ENCODE measurements around the gene AURKA. TPM values are rescaled to one million over a fixed set of nuclear protein-coding genes. Genes with fewer than 3 reads are reported as not detected.
A peak's percentile ranks its signal among the peaks of the same experiment; 100 is the strongest.

The AURKA gene
- total and polyA plus RNA-seq, 9 of the 15 experiments (the other 6 are each of a cell fraction or from before 2014, with no cell fraction given): 72.7 to 162 (median 113) TPM

DNA sequence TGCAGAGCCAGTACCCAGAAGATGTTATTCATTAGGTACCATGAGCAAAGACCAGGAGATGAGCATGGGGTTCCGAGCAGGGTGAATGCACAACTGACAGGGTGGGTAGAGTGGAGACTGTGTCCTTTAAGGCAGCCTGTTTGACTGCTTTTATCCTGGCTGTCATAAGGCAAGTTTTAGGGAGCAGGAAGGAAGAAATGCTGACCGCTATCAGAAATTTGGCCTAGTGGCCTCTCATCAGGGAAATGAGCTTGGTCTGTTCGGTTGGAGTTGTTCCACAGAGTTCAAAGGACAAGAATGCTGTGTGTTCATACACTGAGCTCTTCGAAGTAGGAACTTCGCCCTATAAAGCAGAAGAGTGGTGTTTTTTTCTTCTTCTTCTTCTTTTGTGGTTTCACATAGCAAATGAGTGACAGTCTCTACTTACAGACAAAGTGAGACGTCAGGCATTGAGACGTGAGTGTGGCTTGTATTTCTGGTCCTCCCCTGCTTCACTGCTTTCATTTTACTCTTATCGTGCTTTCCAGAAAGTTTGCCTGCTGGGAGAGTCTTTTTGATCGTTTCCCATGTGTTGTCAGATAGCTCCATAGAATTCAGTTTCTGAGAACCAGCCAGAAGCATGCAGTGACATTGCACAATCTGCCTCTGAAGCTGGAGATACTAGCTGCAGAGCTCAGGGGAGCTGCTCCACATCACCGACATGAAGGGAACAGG, 19.9 kb upstream of the AURKA start, which contains the start of gene CASS4 (continued):
- TF ChIP-seq, protein P1, sequence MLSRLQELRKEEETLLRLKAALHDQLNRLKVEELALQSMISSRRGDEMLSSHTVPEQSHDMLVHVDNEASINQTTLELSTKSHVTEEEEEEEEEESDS (CRISPR knock-in tag; IDR thresholded peaks at IDR 0.05): no peak
- TF ChIP-seq ZNF41 (CRISPR knock-in tag; conservative IDR thresholded peaks at IDR 0.05) (peak; percentile 46; the same call in 1 of the 2 replicates), KAT8 (IDR thresholded peaks at IDR 0.05; ENCODE audit: low read depth) (no peak), PYGO2 (tag; IDR thresholded peaks at IDR 0.05) (peak; percentile 24), ELF4 (CRISPR knock-in tag; IDR thresholded peaks at IDR 0.05) (peak; percentile 64; the same call in 1 of the 2 replicates), NUFIP1 (IDR thresholded peaks at IDR 0.05; ENCODE audit: partially characterized antibody) (no peak), FOXJ3 (CRISPR knock-in tag; IDR thresholded peaks at IDR 0.05) (no peak), ESRRB (CRISPR knock-in tag; IDR thresholded peaks at IDR 0.05; ENCODE audit: borderline replicate concordance) (no peak), NCOA6 (IDR thresholded peaks at IDR 0.05) (peak; percentile 40; the same call in 1 of the 2 replicates), NR3C1 (CRISPR knock-in tag; IDR thresholded peaks at IDR 0.05) (no peak), SMAD2 (IDR thresholded peaks at IDR 0.05; ENCODE audit: low read depth, low read length) (no peak), CHAMP1 (IDR thresholded peaks at IDR 0.05) (peak; percentile 88), KDM1A (IDR thresholded peaks at IDR 0.05) (peak; percentile 97)
- TF ChIP-seq, protein P2, sequence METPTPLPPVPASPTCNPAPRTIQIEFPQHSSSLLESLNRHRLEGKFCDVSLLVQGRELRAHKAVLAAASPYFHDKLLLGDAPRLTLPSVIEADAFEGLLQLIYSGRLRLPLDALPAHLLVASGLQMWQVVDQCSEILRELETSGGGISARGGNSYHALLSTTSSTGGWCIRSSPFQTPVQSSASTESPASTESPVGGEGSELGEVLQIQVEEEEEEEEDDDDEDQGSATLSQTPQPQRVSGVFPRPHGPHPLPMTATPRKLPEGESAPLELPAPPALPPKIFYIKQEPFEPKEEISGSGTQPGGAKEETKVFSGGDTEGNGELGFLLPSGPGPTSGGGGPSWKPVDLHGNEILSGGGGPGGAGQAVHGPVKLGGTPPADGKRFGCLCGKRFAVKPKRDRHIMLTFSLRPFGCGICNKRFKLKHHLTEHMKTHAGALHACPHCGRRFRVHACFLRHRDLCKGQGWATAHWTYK (CRISPR knock-in tag; IDR thresholded peaks at IDR 0.05): no peak
- TF ChIP-seq, protein P3, sequence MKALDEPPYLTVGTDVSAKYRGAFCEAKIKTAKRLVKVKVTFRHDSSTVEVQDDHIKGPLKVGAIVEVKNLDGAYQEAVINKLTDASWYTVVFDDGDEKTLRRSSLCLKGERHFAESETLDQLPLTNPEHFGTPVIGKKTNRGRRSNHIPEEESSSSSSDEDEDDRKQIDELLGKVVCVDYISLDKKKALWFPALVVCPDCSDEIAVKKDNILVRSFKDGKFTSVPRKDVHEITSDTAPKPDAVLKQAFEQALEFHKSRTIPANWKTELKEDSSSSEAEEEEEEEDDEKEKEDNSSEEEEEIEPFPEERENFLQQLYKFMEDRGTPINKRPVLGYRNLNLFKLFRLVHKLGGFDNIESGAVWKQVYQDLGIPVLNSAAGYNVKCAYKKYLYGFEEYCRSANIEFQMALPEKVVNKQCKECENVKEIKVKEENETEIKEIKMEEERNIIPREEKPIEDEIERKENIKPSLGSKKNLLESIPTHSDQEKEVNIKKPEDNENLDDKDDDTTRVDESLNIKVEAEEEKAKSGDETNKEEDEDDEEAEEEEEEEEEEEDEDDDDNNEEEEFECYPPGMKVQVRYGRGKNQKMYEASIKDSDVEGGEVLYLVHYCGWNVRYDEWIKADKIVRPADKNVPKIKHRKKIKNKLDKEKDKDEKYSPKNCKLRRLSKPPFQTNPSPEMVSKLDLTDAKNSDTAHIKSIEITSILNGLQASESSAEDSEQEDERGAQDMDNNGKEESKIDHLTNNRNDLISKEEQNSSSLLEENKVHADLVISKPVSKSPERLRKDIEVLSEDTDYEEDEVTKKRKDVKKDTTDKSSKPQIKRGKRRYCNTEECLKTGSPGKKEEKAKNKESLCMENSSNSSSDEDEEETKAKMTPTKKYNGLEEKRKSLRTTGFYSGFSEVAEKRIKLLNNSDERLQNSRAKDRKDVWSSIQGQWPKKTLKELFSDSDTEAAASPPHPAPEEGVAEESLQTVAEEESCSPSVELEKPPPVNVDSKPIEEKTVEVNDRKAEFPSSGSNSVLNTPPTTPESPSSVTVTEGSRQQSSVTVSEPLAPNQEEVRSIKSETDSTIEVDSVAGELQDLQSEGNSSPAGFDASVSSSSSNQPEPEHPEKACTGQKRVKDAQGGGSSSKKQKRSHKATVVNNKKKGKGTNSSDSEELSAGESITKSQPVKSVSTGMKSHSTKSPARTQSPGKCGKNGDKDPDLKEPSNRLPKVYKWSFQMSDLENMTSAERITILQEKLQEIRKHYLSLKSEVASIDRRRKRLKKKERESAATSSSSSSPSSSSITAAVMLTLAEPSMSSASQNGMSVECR (CRISPR knock-in tag; IDR thresholded peaks at IDR 0.05): no peak

Data from K562 (cell line).